ELF-1 (cell line): ENCODE data around the gene C5.
"Not testable (repeated sequence)": the region's sequence is repeated elsewhere in the genome, so short reads cannot be mapped to it uniquely, and the experiment has no call there.

Experiments used
- DNase-seq: peaks from one replicate; pipeline ENCODE4 v3.0.0-alpha.2; 2016; ENCODE audit warnings: low read depth, low spot score

C5 gene

DNA sequence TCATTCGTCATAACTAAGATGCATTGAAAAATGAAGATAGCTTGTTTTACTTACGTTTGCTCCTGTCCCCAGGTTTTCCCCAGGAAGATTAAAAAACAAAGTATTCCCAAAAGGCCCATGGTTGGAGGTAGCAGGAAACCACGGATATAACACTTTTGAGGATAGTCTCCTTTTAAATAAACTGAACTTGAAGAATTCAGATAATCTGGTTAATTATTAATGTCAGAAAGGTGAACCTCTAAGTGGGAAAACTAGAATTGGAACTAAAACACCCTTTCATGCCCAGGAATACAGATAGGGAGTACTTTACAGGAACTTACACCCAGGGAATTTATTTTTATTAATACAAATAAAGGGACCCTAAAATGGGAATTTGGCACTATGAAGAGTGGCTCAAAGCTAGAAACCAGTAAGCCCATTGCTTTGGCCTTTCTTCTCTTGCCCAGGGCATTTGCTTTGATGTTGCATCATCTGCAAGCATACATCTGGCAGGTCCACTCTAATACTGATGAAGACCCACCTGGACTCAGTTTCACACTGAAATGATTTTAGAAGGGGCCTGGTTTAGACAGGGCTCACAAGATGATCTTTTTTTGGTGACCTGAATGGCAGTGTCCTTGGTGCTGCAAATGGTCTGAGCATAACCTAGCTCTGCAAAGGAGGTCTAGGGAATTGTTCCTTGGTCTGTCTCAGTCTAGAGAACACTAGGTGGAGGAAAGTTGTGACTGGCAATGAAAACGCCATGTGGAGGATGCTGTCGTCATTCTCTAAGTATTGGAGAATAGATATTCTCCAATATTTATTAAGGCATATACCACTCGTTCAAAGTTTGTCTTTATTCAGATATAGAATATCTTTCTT is at the start of gene C5:
C5 (minus strand) TSS at position 148 of the 861 bp plus-strand sequence; CDS start at position 119, 29 bp downstream.
- no peak for DNase-seq

DNA sequence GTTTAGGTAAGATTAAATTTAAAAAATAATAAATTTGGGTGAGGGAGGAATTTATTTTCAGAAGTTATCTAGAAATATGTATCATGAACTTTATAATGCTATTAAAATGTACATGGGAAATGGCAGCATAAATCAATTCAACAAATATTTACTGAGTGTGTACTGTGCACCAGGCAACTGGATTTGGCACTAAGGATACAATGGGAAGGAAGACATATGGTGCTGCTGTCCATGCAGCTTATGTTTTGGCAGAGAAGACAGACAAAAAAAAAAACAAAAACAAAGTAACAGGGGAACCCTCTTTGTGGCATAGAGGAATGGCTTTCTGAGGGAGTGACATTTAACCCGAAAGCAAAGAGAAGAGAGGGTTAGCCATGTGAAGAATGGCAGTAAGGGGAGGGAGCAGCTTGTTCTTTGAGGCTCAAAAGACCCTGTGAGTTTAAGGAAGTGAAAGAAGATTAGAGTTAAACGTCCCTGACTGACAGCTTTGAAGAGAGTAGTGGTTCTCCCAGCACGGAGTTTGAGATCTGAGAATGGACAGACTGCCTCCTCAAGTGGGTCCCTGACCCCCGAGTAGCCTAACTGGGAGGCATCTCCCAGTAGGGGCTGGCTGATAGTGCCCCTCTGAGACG is 48.6 kb upstream of the C5 start:
- DNase-seq, result no peak

DNA sequence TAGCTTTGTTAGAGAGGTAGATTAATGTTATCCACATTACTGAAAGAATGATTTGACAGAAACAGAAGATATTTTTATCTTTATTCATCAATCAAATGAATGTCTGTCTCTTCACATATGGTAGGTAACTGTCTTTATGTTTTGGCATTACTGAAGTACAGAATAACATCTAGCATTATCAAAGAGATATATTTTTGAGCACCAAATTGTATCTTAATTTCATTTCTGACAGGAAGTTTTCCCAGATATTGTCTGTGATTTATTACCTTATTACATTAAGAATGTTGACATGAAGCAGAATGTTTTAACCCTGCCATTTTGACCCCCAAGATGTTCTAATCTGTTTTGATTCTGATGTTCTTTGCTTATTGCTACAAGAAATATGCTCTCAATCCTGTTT is 45.0 kb upstream of the C5 start:
- no peak for DNase-seq

GRCh38 chr9:121090743-121091142 is 40.7 kb upstream of the C5 start:
- DNase-seq, result not testable (repeated sequence)

- no peak for DNase-seq
Observed at GRCh38 chr9:121088576-121088975, 38.5 kb upstream of the C5 start.

DNA sequence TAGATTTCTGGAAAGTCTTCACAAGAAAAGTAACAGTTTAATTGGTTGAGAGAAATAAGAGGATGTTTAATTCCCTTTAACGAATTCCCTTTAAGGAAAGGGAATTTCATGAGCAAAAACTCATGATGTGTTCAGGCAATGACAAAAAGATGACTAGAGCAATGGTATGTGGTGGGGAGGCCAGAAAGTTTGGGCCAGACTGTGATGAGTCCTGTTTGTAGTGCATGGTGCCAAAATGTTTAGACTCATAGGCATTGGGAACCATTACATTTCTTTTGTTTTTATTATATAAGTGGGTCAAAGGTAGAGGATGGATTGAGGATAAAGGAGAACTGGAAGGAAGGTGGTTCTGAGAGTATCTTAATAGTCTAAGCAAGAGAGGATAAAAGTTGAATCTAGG is 35.6 kb upstream of the C5 start:
- DNase-seq, result no peak

- DNase-seq, result no peak
Observed at GRCh38 chr9:121082075-121082474, 32.0 kb upstream of the C5 start.

GRCh38 chr9:121075251-121076036 is 25.4 kb upstream of the C5 start:
- DNase-seq, result no peak

GRCh38 chr9:121074370-121075250 is 24.5 kb upstream of the C5 start, which contains the start of gene CNTRL:
TSS of gene CNTRL (plus strand) at chr9:121074955. CDS start at chr9:121088327, 13,372 bp downstream.
- peak; percentile 93 for DNase-seq

DNA sequence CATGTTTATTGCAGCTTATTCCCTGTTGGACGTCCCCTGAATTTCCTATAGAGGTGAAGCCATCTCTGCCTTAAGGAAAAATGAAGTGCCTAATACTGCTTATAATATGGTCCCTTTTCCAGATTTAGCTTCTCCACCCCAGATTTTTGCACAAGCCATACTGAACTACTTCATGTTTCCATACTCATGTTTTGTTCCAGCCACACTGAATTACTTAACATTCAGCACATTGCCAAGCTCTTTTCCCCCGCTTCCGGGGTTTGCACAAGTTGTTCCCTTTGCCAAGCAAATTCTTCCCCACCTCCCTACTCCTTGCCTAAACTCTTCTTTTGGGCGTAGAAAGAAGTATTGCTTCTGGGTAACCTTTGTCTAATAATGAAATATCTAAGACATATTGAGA is 23.0 kb upstream of the C5 start:
- DNase-seq, result no peak

- DNase-seq, result no peak
Observed at GRCh38 chr9:121071756-121072421, 21.8 kb upstream of the C5 start.

DNA sequence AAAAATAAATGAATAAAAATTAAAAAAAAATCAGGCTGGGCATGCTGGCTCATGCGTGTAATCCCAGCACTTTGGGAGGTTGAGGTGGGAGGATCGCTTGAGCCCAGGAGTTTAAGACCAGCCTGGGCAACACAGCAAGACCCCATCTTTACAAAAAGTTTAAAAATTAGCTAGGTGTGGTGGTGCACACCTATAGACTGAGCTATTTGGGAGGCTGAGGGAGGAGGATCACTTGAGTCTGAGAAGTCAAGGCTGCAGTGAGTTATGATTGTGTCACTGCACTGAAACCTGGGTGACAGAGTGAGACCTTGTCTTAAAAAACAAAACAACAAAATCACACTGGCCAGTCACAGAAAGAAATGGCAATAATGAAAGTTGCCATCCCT is 21.3 kb upstream of the C5 start:
- DNase-seq, result no peak

GRCh38 chr9:121069396-121069795 is 19.3 kb upstream of the C5 start:
- DNase-seq, result no peak

DNA sequence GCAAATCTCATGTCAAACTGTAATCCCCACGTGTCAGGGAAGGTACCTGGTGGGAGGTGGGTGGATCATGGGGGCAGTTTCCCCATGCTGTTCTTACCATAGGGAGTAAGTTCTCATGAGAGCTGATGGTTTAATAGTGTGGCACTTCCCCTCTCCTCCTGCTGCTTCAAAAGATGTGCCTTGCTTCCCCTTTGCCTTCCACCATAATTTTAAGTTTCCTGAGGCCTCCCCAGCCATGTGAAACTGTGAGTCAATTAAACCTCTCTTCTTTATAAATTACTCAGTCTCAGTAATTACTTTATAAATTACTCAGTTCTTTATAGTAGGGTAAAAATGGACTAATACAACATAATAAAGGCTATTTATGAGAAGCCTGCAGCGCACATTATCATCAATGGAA is 17.6 kb upstream of the C5 start:
- no peak for DNase-seq

DNA sequence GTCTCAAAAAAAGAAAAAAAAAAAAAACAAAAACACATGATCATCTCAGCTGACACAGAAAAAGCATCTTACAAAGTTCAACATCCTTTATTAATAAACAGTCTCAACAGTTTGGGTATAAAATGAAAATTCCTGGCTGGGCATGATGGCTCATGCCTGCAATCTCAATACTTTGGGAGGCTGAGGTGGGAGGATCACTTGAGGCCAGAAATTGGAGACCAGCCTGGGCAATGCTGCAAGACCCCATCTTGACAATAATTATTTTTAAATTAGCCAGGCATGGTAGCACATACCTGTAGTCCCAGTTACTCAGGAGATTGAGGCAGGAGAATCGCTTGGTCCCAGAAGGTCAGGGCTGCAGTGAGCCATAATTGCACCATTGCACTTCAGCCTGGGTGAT is 16.8 kb upstream of the C5 start:
- no peak for DNase-seq

DNA sequence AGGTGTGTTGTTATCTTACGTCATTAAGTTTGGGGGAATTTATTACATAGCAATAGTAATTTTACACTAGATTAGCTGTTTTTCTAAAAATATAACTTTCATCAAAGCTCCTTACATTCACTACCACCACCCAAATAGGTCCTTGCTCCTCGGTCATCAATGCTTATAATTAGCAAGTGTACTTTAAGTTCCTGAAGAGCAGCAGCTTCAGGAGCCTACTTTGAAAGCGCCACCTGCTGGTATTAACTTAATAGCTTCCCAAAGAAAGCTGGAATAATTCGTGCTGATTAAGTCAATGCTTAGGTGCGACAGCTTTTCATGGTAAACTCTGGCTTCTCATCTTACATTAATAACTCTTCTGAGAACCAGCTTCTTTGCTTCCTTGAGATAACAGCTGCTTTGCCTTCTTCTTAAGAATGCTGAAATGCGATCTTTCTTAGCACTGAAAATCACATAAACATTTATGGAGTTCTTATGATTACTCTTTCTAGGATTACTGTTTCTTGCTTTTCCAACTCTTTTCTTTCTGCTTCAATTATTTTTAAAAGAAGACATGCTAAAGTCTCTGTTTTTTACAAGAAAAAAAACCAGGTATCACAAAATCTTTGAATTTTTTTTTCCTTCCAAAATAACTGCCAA is 10.0 kb upstream of the C5 start:
- peak; percentile 41 for DNase-seq

DNA sequence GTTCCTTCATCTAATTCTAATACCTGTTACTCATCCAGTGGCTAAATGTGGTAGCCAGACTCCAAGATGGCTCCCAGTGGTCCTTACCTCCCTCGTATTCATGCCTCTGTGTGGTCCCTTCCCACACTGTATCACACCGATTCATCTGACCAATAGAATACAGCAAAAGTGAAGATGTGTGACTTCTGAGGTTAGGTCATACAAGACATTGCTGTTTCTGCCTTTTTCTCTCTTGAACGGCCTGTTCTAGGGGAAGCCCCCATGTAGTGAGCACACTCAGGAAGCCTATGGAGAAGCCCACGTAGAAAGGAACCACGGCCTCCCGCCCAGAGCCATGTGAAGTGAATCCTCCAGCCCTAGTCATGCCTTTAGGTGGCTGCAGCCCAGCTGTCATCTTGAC is 9.4 kb upstream of the C5 start:
- DNase-seq, result no peak

GRCh38 chr9:121057821-121058220 is 7.7 kb upstream of the C5 start:
- DNase-seq, result no peak

DNA sequence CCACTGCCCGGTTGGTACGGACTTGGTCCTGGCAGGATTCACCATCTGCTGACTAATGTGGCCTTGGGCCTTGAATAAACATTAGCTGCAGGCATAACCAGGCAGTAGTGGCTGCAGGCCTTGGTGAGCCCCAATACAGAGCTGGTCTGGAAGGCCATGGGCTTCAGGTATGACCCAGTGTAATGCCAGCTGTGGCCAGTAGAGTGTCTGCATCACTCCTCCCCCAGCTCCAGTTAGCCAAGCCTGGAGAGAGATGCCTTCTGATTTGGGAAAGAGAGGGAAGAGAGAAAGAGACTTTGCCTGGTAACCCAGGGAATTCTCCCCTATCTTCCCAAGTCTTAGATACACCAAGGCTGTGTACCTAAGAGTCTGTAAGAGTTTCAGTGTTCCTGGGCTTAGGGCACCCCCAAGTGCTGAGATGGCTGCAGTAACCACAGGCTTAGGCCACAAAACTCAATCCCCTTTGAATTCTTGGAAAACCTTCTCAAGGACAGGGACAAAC is 5.6 kb upstream of the C5 start:
- peak; percentile 61 for DNase-seq

DNA sequence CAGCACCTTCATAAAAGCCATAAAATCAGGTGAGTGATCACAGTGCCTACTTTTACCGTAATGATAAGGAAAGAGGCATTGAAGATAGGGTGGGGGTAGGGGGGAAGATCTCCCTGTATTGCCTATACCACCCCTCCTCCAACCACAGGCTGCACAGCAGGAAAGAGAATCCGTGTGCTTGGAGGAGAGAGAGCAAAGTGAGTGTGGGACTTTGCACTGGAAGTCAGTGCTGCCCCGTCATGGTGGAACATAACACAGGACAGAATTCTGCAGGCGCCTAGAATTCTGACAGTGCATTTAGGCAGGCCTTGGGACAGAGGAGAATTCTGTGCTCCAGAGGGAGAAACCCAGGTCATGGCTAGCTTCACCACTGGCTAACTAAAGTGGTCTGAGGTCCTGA is 3.5 kb upstream of the C5 start:
- DNase-seq, result no peak
